ENCODE results near the gene TMEM87B.
"Not testable (repeated sequence)": the region's sequence is repeated elsewhere in the genome, so short reads cannot be mapped to it uniquely, and the experiment has no call there.

Gene TMEM87B

GRCh38 chr2:112138159-112139032 is 83.3 kb downstream of the TMEM87B start, which contains the start of gene FBLN7:
FBLN7 (plus strand) TSS chr2:112138385; CDS start chr2:112138656, 271 bp downstream.
- TF ChIP-seq, protein P1, sequence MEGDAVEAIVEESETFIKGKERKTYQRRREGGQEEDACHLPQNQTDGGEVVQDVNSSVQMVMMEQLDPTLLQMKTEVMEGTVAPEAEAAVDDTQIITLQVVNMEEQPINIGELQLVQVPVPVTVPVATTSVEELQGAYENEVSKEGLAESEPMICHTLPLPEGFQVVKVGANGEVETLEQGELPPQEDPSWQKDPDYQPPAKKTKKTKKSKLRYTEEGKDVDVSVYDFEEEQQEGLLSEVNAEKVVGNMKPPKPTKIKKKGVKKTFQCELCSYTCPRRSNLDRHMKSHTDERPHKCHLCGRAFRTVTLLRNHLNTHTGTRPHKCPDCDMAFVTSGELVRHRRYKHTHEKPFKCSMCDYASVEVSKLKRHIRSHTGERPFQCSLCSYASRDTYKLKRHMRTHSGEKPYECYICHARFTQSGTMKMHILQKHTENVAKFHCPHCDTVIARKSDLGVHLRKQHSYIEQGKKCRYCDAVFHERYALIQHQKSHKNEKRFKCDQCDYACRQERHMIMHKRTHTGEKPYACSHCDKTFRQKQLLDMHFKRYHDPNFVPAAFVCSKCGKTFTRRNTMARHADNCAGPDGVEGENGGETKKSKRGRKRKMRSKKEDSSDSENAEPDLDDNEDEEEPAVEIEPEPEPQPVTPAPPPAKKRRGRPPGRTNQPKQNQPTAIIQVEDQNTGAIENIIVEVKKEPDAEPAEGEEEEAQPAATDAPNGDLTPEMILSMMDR (IDR thresholded peaks at IDR 0.05; ENCODE audit: insufficient read depth, low read depth, low read length, missing control alignments): no peak
- peak; percentile 25 for DNase-seq (ENCODE audit: low read depth)
- peak within 1 kb of the TSS; percentile 48 for H3K4me3 ChIP-seq (ENCODE audit: low read length)

GRCh38 chr2:112139033-112139614 is 84.1 kb downstream of the TMEM87B start:
- H3K4me3 ChIP-seq (ENCODE audit: low read length); DNase-seq (ENCODE audit: low read depth): not testable (repeated sequence)

DNA sequence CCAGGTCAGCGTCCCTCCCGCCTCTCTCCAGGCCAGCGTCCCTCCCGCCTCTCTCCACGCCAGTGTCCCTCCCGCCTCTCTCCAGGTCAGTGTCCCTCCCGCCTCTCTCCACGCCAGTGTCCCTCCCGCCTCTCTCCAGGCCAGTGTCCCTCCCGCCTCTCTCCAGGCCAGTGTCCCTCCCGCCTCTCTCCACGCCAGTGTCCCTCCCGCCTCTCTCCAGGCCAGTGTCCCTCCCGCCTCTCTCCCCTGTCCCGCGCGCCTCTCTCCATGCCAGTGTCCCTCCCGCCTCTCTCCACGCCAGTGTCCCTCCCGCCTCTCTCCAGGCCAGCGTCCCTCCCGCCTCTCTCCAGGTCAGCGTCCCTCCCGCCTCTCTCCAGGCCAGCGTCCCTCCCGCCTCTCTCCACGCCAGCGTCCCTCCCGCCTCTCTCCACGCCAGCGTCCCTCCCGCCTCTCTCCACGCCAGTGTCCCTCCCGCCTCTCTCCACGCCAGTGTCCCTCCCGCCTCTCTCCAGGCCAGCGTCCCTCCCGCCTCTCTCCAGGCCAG is 84.7 kb downstream of the TMEM87B start:
- not testable (repeated sequence) for DNase-seq (ENCODE audit: low read depth); H3K4me3 ChIP-seq (ENCODE audit: low read length)

DNA sequence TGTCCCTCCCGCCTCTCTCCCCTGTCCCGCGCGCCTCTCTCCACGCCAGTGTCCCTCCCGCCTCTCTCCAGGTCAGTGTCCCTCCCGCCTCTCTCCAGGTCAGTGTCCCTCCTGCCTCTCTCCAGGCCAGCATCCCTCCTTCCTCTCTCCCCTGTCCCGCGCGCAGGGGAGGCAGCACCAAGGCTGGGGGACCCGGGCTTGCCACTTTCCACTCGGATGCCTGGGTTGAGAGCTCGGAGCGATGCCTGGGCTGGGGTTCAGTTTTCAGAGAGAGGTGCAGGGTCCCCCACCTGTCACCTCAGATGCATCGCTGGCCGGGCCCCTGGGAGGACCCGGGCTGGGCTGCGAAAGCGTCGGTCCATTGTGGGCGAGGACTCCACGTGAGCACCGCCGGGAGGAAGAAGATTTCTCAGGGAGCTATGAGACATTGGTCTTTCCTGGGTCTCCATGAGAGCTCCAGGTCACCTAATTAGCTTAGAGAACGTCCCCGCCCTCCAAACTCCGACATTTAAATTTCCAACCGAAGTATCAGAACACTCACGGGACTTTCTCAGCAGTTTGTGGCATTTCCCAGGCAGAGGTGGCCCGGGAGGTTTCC is 85.2 kb downstream of the TMEM87B start:
- no peak overlapping the region for H3K4me3 ChIP-seq (ENCODE audit: low read length)
- no peak for DNase-seq (ENCODE audit: low read depth)
- TF ChIP-seq, protein P1 (IDR thresholded peaks at IDR 0.05; ENCODE audit: insufficient read depth, low read depth, low read length, missing control alignments): no peak

- DNase-seq (ENCODE audit: low read depth): no peak
- no peak overlapping the region for H3K4me3 ChIP-seq (ENCODE audit: low read length)
- TF ChIP-seq, protein P1 (IDR thresholded peaks at IDR 0.05; ENCODE audit: insufficient read depth, low read depth, low read length, missing control alignments): no peak
Observed at GRCh38 chr2:112140899-112141625, 86.0 kb downstream of the TMEM87B start.

GRCh38 chr2:112141626-112142007 is 86.5 kb downstream of the TMEM87B start:
- TF ChIP-seq, protein P1 (IDR thresholded peaks at IDR 0.05; ENCODE audit: insufficient read depth, low read depth, low read length, missing control alignments): no peak
- no peak for DNase-seq (ENCODE audit: low read depth)
- H3K4me3 ChIP-seq (ENCODE audit: low read length): no peak overlapping the region

DNA sequence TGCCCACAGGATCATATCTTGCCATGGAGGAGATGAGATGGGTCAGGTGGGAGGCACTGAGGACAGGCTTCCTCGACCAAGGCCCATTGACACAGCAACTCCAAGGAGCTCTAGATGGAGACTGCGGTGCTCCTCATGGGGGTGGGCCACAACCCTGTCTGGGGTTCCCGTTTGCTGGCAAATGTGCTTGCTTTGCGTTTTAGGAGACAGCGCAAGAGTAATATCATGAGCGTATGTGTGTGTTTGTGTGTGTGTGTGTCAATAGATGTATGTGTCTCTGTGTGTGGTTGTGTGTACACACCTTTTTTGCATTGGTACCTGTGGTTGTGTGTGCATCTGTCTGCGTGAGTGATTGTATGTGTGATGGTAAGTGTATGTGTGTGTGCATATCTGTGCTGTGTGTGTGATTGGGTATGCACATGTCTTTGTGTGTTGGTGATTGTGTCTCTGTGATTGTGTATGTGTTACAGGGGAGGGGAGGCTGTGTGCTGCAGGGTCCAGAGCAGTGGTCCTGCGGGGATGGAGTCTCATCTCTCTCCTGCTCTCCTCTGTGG is 87.5 kb downstream of the TMEM87B start:
- no peak for DNase-seq (ENCODE audit: low read depth)
- TF ChIP-seq, protein P1 (IDR thresholded peaks at IDR 0.05; ENCODE audit: insufficient read depth, low read depth, low read length, missing control alignments): no peak
- H3K4me3 ChIP-seq (ENCODE audit: low read length): no peak overlapping the region
